GM19025 (cell line): Measurements from ENCODE around the gene JMJD1C.
"Not testable (repeated sequence)": the region's sequence is repeated elsewhere in the genome, so short reads cannot be mapped to it uniquely, and the experiment has no call there.

ENCODE experiments used
- ATAC-seq: cut with Tn5 transposase; IDR thresholded peaks from one replicate; pipeline ENCODE4 v1.9.1; 2021; ENCODE audit warnings: mild to moderate bottlenecking, low read depth, moderate library complexity; ENCODE audit not compliant: unreplicated experiment

Gene JMJD1C

GRCh38 chr10:63314020-63314419, 151.8 kb downstream of the JMJD1C start:
- ATAC-seq, result no peak

GRCh38 chr10:63313066-63313717, 152.6 kb downstream of the JMJD1C start:
- ATAC-seq, result no peak

DNA sequence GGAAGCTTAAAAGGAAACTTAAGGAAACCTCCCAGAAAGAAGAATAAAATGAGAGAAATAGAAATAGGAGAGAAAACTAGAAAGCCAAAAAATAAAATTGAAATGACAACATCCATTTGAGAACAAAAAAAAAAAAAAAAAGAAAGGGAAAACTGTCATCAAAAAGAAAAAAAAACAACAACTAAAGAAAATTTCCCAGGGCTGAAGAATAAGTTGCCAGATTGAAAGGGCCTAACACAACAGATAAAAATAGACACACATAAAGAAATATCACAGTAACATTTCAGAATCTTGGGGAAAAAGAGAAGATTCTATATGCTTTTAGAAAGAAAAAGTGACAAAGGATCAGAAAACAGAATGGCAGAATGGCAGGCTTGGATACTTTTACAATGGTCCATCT, 157.1 kb downstream of the JMJD1C start:
- ATAC-seq, result no peak

GRCh38 chr10:63304146-63304545, 161.6 kb downstream of the JMJD1C start:
- no peak for ATAC-seq

- ATAC-seq, result no peak
These were observed 165.0 kb downstream of the JMJD1C start for GRCh38 chr10:63300801-63301200.

DNA sequence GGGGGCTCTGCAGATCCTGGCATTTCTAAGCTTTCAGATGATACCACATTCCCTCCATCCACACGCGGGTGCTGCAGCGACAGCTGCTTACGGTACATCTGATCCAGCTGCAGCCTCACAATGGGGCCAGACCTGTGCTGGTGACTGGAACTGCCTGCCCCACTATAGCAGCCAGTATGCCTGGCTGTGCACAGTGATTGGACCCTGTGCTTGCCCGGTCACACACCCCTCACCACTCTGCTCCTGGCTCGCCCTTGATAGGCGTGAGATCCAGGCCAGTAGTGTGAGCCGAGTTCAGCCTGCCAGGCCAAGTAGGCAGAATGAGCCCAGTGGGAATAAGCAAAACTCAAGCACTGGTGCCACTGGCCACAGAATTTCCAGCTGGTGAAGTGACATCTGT, 167.8 kb downstream of the JMJD1C start:
- no peak for ATAC-seq

DNA sequence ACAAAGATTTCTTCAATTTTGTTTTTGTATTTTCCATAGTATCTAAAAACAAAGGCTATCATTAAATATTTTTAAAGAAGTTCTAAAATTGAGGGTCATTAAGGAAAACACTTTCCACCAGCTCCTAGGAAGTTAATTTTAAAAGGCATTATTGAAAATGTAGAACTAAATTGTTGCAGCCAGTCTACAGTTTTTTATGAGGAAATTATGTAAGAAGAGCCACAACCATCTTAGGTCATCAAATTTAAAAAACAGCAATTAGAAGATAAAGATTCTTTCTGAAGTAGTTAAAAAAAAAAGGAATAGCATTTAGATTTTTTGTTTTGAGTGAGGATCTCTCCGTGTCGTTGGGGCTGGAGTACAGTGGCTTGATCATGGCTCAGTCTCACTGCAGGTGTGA, 171.0 kb downstream of the JMJD1C start:
- no peak for ATAC-seq

DNA sequence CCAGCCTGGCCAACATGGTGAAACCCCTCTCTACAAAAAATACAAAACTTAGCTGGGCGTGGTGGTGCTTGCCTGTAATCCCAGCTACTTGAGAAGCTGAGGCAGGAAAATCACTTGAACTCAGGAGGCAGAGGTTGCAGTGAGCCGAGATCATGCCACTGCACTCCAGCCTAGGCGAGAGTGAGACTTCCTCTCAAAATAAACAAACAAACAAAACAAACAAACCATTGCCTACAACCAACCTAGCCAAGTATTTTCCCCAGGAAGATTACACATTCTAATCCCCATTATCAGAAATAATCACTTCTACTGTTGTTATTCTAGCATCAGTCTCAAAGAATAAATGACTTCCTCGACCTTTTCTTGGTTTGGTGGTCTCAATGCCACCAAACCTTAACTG, 172.9 kb downstream of the JMJD1C start:
- not testable (repeated sequence) for ATAC-seq

DNA sequence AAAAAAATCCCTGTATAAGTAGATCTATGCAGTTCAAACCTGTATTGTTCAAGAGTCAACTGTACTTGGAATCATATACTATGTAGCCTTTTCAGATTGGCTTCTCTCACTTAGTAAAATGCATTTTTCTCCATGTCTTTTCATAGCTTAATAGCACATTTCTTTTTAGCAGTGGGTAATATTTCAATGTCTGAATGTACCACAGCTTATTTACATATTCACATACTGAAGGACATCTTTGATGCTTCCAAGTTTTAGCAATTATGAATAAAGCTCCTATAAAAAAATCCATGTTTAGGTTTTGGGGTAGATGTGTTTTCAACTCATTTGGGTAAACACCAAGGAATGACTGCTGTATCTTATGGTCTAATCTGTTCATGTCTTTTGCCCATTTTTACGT, 177.6 kb downstream of the JMJD1C start:
- no peak for ATAC-seq

DNA sequence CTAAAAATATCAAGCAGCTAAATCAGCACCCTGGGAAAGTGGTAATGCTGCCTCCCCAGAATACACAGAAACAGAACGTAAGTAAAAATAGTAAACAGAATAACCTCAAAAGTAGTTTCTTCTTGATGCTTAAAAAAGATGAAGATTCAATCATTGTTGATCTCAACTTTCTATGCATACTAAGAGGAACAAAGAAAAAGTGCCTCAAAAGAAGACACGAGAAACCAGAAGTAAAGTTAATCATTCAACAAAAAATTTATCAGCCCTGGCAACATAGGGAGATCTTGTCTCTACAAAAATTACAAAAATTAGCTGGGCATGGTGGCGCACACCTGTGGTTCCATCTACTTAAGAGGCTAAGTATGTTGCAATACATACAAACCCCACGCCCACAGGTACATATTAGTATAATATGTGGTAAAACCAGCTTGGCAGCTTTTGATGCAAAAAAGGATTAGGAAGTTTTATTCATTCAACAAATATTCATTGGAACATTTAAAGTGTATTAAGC, 179.0 kb downstream of the JMJD1C start:
- ATAC-seq, result peak; percentile 82

DNA sequence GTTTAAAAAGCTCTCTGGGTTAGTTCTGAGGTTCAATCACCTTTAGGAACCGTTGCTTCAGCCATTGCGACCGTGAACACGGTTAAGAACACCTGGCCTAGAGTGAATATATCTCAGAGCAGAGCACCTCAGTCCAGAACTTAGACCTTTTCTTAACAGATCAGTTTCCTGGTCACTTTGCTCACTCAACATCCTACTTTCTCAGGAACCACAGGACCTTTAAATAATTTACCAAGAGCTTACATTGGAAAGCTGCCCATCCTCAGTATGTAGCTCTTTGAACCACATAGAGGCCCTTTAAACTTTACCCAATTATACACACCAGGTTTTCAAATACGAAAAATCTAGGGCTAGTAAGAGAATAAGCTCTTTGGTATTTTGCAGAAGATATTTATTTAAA, 179.4 kb downstream of the JMJD1C start:
- ATAC-seq, result peak; percentile 48

GRCh38 chr10:63283901-63284300, 181.9 kb downstream of the JMJD1C start:
- not testable (repeated sequence) for ATAC-seq

GRCh38 chr10:63283093-63283492, 182.7 kb downstream of the JMJD1C start:
- no peak for ATAC-seq

- ATAC-seq, result no peak
These were observed 183.8 kb downstream of the JMJD1C start for GRCh38 chr10:63281967-63282366.

DNA sequence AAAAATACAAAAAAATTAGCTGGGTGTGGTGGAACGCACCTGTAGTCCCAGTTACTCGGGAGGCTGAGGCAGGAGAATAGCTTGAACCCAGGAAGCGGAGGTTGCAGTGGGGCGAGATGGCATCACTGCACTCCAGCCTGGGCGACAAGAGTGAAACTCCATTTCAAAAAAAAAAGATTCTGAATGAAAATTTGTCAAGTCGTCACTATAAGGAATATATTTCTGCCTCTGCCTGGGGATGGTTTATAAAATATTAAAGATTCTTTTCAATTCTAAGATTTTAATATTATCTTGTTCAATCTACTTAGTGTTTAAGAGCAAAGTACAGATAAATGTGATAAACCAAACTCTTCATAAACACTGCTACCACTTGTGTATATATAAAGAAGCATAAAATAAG, 185.4 kb downstream of the JMJD1C start:
- ATAC-seq, result no peak

DNA sequence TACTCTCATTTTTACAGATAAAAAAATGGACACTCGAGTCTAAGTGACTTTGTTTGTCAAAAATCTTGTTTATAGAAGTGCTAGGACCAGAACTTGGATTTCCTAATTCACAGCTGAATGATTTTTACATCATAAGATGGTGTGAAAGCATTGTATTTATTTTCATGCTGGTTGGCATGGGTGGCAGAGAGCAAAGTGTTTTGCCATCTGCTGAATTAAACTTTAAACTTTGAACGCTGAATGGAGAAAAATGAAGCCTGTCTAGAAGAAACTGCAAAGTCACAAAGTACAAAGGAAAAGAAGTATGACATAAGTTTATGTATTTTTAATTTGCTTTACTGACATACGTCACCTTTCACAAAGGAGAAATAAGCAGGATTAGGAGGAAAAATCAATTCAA, 190.7 kb downstream of the JMJD1C start:
- ATAC-seq, result no peak

- ATAC-seq, result no peak
These were observed 192.2 kb downstream of the JMJD1C start for GRCh38 chr10:63273577-63273976.

GRCh38 chr10:63268798-63269503, 196.8 kb downstream of the JMJD1C start:
- ATAC-seq, result peak; percentile 98

GRCh38 chr10:63268149-63268797, 197.5 kb downstream of the JMJD1C start:
- ATAC-seq, result no peak

- ATAC-seq, result no peak
These were observed 198.2 kb downstream of the JMJD1C start for GRCh38 chr10:63267414-63268148.
